Ovary (tissue), 3 donors: ENCODE measurements around the gene CRADD.

ENCODE experiments used
- CTCF ChIP-seq, 3 donors: fragments of 450-650 bp in 2 of 3; fragments of 200-600 bp in 1 of 3; IDR thresholded peaks; one replicate each; pipeline versions ENCODE4 v1.5.1 to v1.8.0; 2016 to 2022; ENCODE audit warnings: antibody characterized with exemption in 3 of 3, mild to moderate bottlenecking in 1 of 3
- EP300 ChIP-seq: sonication (generic); formaldehyde crosslinking; IDR thresholded peaks from one replicate; pipeline ENCODE4 v1.6.1; 2017; ENCODE audit warnings: antibody characterized with exemption
- POLR2A ChIP-seq: fragments of 450-650 bp; IDR thresholded peaks from one replicate; pipeline ENCODE4 v1.6.1; 2017; ENCODE audit warnings: antibody characterized with exemption, mild to moderate bottlenecking, moderate library complexity
- donor health status: DM: no; HTN: no; CAD: no.

GRCh38 chr12:93788853-93789252 is 111.7 kb downstream of the CRADD start:
- TF ChIP-seq CTCF (IDR thresholded peaks at IDR 0.05) (no peak), POLR2A (no peak), EP300 (no peak)
